Measurements from ENCODE around the gene PYGB. TPM values are rescaled to one million over a fixed set of nuclear protein-coding genes. Genes with fewer than 3 reads are reported as not detected.
"Not testable (repeated sequence)": the region's sequence is repeated elsewhere in the genome, so short reads cannot be mapped to it uniquely, and the experiment has no call there.

PYGB gene
- polyA plus RNA-seq, 4 donors = 25.7 to 38.4 (median 32.7) TPM

GRCh38 chr20:25240851-25241658, 6.8 kb upstream of the PYGB start:
- H3K4me1 ChIP-seq (ENCODE audit: control insufficient read depth in 3 of 3, insufficient read depth in 2 of 3, low read depth in 1 of 3, low read length in 2 of 3); FAIRE-seq; H3K27me3 ChIP-seq (ENCODE audit: control insufficient read depth in 3 of 3, insufficient read depth in 3 of 3, low read length in 3 of 3); H3K27ac ChIP-seq (ENCODE audit: low read depth in 1 of 3, low read length in 2 of 3); H3K36me3 ChIP-seq (ENCODE audit: control insufficient read depth in 3 of 3, insufficient read depth in 2 of 3, low read depth in 1 of 3, low read length in 3 of 3); H3K9me3 ChIP-seq (ENCODE audit: control insufficient read depth in 2 of 2, insufficient read depth in 1 of 2, low read depth in 1 of 2, low read length in 1 of 2); H3K4me3 ChIP-seq (ENCODE audit: low read depth in 1 of 3, low read length in 3 of 3); DNase-seq: not testable (repeated sequence)
- 57 to 73% (median 70%) methylated on average over 7 to 9 of the region's 9 CpGs for WGBS, 3 donors

- H3K4me3 ChIP-seq (ENCODE audit: low read depth in 1 of 3, low read length in 3 of 3); H3K36me3 ChIP-seq (ENCODE audit: control insufficient read depth in 3 of 3, insufficient read depth in 2 of 3, low read depth in 1 of 3, low read length in 3 of 3); FAIRE-seq; H3K4me1 ChIP-seq (ENCODE audit: control insufficient read depth in 3 of 3, insufficient read depth in 2 of 3, low read depth in 1 of 3, low read length in 2 of 3); H3K27me3 ChIP-seq (ENCODE audit: control insufficient read depth in 3 of 3, insufficient read depth in 3 of 3, low read length in 3 of 3); H3K27ac ChIP-seq (ENCODE audit: low read depth in 1 of 3, low read length in 2 of 3); DNase-seq; H3K9me3 ChIP-seq (ENCODE audit: control insufficient read depth in 2 of 2, insufficient read depth in 1 of 2, low read depth in 1 of 2, low read length in 1 of 2): not testable (repeated sequence)
- 37 to 75% (median 59%) methylated on average over 4 of the region's 4 CpGs for WGBS, 3 donors
Observed at GRCh38 chr20:25241659-25241955, 6.3 kb upstream of the PYGB start.

- Histone ChIP-seq H3K4me3 (ENCODE audit: low read depth in 1 of 3, low read length in 3 of 3) (no peak overlapping the region), H3K9me3 (ENCODE audit: control insufficient read depth in 2 of 2, insufficient read depth in 1 of 2, low read depth in 1 of 2, low read length in 1 of 2) (peaks cover 0 to 5% of the 10 kb centered on the region in 2 donors), H3K4me1 (ENCODE audit: control insufficient read depth in 3 of 3, insufficient read depth in 2 of 3, low read depth in 1 of 3, low read length in 2 of 3) (peaks cover 0 to 6% (median 0%) of the 10 kb centered on the region in 3 donors), H3K36me3 (ENCODE audit: control insufficient read depth in 3 of 3, insufficient read depth in 2 of 3, low read depth in 1 of 3, low read length in 3 of 3) (no peaks in the 10 kb centered on the region), H3K27ac (ENCODE audit: low read depth in 1 of 3, low read length in 2 of 3) (no peak overlapping the region), H3K27me3 (ENCODE audit: control insufficient read depth in 3 of 3, insufficient read depth in 3 of 3, low read length in 3 of 3) (no peaks in the 10 kb centered on the region)
- WGBS, 3 donors = 79 to 81% (median 80%) methylated on average over 10 of the region's 10 CpGs
- no peak for FAIRE-seq
- DNase-seq = no peak
Observed at GRCh38 chr20:25242231-25242630, 5.7 kb upstream of the PYGB start.

DNA sequence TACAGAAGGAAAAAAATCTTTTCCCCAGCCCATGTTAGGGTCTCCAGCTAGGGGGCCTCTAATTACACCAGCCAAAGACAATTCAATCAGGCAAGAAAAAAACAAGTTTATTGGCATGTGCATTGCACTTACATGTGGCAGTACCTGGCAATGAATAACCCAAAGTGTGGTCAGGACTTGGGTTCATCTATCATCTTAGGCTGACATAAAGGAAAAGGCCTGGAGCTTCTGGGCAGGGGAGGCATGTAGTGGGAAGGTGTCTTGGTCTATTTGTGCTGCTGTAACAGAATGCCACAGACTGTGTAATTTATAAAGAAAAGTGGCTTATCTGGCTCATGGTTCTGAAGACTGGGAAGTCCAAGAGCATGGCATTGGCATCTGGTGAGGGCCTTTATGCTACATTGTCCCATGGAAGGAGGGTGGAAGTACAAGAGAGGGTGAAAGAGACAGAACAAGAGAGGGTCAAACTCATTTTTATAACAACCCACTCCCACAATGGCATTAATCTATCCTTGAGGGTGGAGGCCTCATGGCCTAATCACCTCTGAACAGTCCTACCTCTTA, 4.4 kb upstream of the PYGB start:
- FAIRE-seq (no peak), DNase-seq (no peak)
- Histone ChIP-seq H3K27ac (ENCODE audit: low read depth in 1 of 3, low read length in 2 of 3) (no peak overlapping the region), H3K4me3 (ENCODE audit: low read depth in 1 of 3, low read length in 3 of 3) (no peak overlapping the region), H3K27me3 (ENCODE audit: control insufficient read depth in 3 of 3, insufficient read depth in 3 of 3, low read length in 3 of 3) (no peaks in the 10 kb centered on the region), H3K9me3 (ENCODE audit: control insufficient read depth in 2 of 2, insufficient read depth in 1 of 2, low read depth in 1 of 2, low read length in 1 of 2) (peaks cover 0 to 5% of the 10 kb centered on the region in 2 donors), H3K4me1 (ENCODE audit: control insufficient read depth in 3 of 3, insufficient read depth in 2 of 3, low read depth in 1 of 3, low read length in 2 of 3) (peaks cover 0 to 6% (median 0%) of the 10 kb centered on the region in 3 donors), H3K36me3 (ENCODE audit: control insufficient read depth in 3 of 3, insufficient read depth in 2 of 3, low read depth in 1 of 3, low read length in 3 of 3) (no peaks in the 10 kb centered on the region)

DNA sequence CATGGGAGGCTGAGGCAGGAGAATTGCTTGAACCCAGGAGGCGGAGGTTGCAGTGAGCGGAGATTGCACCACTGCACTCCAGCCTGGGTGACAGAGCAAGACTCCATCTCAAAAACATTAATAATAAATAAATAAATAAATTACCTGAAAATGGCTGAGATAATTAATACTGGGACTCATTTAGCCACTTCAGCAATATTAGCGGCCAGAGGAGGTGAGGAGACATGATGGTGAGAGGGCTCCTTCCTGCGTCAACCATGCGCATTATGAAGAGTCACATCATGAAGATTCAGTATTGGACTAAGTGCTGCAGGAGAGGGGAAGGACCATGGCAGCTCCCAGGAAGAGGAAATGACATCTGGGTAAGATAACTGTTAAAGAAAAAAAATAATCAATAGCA, 2.9 kb upstream of the PYGB start:
- H3K9me3 ChIP-seq (ENCODE audit: control insufficient read depth in 2 of 2, insufficient read depth in 1 of 2, low read depth in 1 of 2, low read length in 1 of 2) = peaks cover 0 to 5% of the 10 kb centered on the region in 2 donors
- no peaks in the 10 kb centered on the region for H3K36me3 ChIP-seq (ENCODE audit: control insufficient read depth in 3 of 3, insufficient read depth in 2 of 3, low read depth in 1 of 3, low read length in 3 of 3)
- H3K27ac ChIP-seq (ENCODE audit: low read depth in 1 of 3, low read length in 2 of 3) = no peak overlapping the region
- H3K4me1 ChIP-seq (ENCODE audit: control insufficient read depth in 3 of 3, insufficient read depth in 2 of 3, low read depth in 1 of 3, low read length in 2 of 3) = peaks cover 0 to 11% (median 2%) of the 10 kb centered on the region in 3 donors
- DNase-seq = no peak
- WGBS, 3 donors = 97 to 98% (median 98%) methylated on average over 5 of the region's 5 CpGs
- no peak overlapping the region for H3K4me3 ChIP-seq (ENCODE audit: low read depth in 1 of 3, low read length in 3 of 3)
- FAIRE-seq = no peak
- H3K27me3 ChIP-seq (ENCODE audit: control insufficient read depth in 3 of 3, insufficient read depth in 3 of 3, low read length in 3 of 3) = no peaks in the 10 kb centered on the region

DNA sequence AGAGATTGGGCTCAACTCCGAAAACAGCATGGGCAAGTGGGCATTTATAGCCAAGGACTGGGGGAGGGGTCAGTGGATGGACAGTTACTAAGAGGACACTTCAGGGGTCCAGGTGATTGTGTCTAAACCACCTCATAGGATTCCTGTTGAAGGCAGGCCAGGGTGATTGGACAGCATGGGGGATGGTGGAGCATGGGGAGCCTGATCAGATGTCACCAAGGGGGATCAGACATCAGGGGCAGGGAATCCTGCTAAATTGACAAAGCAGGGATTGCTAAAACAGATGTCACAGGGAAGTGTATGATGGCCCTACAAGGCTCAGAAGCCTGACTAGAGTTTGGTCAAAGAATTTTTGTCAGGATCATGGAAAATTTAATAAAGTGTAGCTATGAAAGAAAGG, 2.4 kb upstream of the PYGB start:
- no peak overlapping the region for H3K27ac ChIP-seq (ENCODE audit: low read depth in 1 of 3, low read length in 2 of 3)
- WGBS, 3 donors = 93 to 99% (median 95%) methylated on average over 1 of the region's 1 CpG
- peaks cover 0 to 5% of the 10 kb centered on the region in 2 donors for H3K9me3 ChIP-seq (ENCODE audit: control insufficient read depth in 2 of 2, insufficient read depth in 1 of 2, low read depth in 1 of 2, low read length in 1 of 2)
- no peaks in the 10 kb centered on the region for H3K36me3 ChIP-seq (ENCODE audit: control insufficient read depth in 3 of 3, insufficient read depth in 2 of 3, low read depth in 1 of 3, low read length in 3 of 3)
- H3K4me3 ChIP-seq (ENCODE audit: low read depth in 1 of 3, low read length in 3 of 3) = no peak overlapping the region
- no peak for FAIRE-seq
- no peaks in the 10 kb centered on the region for H3K27me3 ChIP-seq (ENCODE audit: control insufficient read depth in 3 of 3, insufficient read depth in 3 of 3, low read length in 3 of 3)
- no peak for DNase-seq
- H3K4me1 ChIP-seq (ENCODE audit: control insufficient read depth in 3 of 3, insufficient read depth in 2 of 3, low read depth in 1 of 3, low read length in 2 of 3) = peaks cover 0 to 11% (median 2%) of the 10 kb centered on the region in 3 donors

DNA sequence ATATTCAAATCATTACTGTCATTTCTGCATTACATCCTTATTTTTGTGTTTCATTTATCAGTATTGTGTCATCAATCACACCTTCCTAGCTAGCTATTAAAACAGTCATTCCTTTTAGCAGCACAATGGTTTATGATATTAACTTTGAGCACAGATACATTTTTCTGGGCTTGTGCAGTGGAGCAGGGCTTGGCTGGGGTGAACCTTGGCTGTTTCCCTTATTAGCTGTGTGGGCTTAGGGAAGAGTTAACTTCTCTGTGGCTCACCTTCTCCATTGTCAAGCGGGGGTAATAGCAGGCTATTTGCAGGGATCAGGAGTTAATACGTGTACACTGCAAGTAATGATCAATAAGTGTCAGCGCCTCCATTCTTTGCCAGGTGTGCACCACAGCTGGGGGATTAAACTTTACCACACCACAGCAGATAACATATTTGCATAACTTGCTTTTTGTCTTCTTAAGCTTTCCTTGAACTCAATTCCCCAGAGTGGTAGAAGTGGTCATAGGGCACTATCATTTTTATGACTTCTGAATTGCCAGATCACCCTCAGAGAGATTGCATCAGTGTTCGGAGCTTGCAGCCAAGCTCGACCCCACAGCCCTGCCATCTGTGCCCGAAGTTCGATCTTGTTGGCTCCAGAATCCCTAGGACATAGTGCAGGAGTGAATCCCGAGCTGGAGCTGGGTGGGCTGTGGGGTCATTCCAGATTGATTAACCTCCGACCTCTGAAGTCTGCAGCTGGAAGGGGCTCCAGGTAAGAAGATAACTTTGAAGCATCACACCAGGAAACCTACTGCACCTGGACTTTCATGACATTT, 1.5 kb upstream of the PYGB start:
- peak overlapping the region in 1 of 3 donors; percentile 91 for H3K27ac ChIP-seq (ENCODE audit: low read depth in 1 of 3, low read length in 2 of 3)
- peak overlapping the region in 2 of 3 donors; percentile 25 to 80 for H3K4me3 ChIP-seq (ENCODE audit: low read depth in 1 of 3, low read length in 3 of 3)
- H3K9me3 ChIP-seq (ENCODE audit: control insufficient read depth in 2 of 2, insufficient read depth in 1 of 2, low read depth in 1 of 2, low read length in 1 of 2) = peaks cover 0 to 5% of the 10 kb centered on the region in 2 donors
- 19 to 64% (median 37%) methylated on average over 9 of the region's 9 CpGs for WGBS, 3 donors
- peaks cover 0 to under 1% (median 0%) of the 10 kb centered on the region in 3 donors for H3K36me3 ChIP-seq (ENCODE audit: control insufficient read depth in 3 of 3, insufficient read depth in 2 of 3, low read depth in 1 of 3, low read length in 3 of 3)
- no peak for FAIRE-seq
- DNase-seq = peak; percentile 35 to 57
- H3K4me1 ChIP-seq (ENCODE audit: control insufficient read depth in 3 of 3, insufficient read depth in 2 of 3, low read depth in 1 of 3, low read length in 2 of 3) = peaks cover 0 to 11% (median 2%) of the 10 kb centered on the region in 3 donors
- no peaks in the 10 kb centered on the region for H3K27me3 ChIP-seq (ENCODE audit: control insufficient read depth in 3 of 3, insufficient read depth in 3 of 3, low read length in 3 of 3)

GRCh38 chr20:25247000-25247517, 826 bp upstream of the PYGB start:
- DNase-seq (peak in 1 of 2 donors; percentile 66), FAIRE-seq (no peak)
- WGBS, 3 donors = 4 to 8% (median 8%) methylated on average over 22 to 24 of the region's 24 CpGs
- no peaks in the 10 kb centered on the region for H3K27me3 ChIP-seq (ENCODE audit: control insufficient read depth in 3 of 3, insufficient read depth in 3 of 3, low read length in 3 of 3)
- peaks cover 0 to 5% of the 10 kb centered on the region in 2 donors for H3K9me3 ChIP-seq (ENCODE audit: control insufficient read depth in 2 of 2, insufficient read depth in 1 of 2, low read depth in 1 of 2, low read length in 1 of 2)
- peaks cover 0 to 12% (median 3%) of the 10 kb centered on the region in 3 donors for H3K4me1 ChIP-seq (ENCODE audit: control insufficient read depth in 3 of 3, insufficient read depth in 2 of 3, low read depth in 1 of 3, low read length in 2 of 3)
- peak overlapping the region; percentile 87 to 91 (median 91) for H3K27ac ChIP-seq (ENCODE audit: low read depth in 1 of 3, low read length in 2 of 3)
- H3K4me3 ChIP-seq (ENCODE audit: low read depth in 1 of 3, low read length in 3 of 3) = peak overlapping the region; percentile 58 to 85 (median 80)
- peaks cover 0 to 2% (median 0%) of the 10 kb centered on the region in 3 donors for H3K36me3 ChIP-seq (ENCODE audit: control insufficient read depth in 3 of 3, insufficient read depth in 2 of 3, low read depth in 1 of 3, low read length in 3 of 3)
